H9 (cell line): ENCODE data around the gene WDR54. TPM values are rescaled to one million over a fixed set of nuclear protein-coding genes. Genes with fewer than 3 reads are reported as not detected.

Experiments
- DNase-seq: peaks from one replicate; pipeline ENCODE4 v3.0.0-alpha.2; 2017
- H2AFZ ChIP-seq: one replicate; pipeline ENCODE4 v1.6.1; 2013; ENCODE audit warnings: mild to moderate bottlenecking, low read length, control low read depth, moderate library complexity
- H2AK5ac ChIP-seq: 2 replicates; pipeline ENCODE4 v1.6.1; 2013; ENCODE audit warnings: low read length, control low read depth, mixed read lengths; ENCODE audit not compliant: insufficient read length
- H2BK120ac ChIP-seq: one replicate; pipeline ENCODE4 v1.6.1; 2013; ENCODE audit warnings: low read depth, mild to moderate bottlenecking, low read length, control low read depth, inconsistent platforms; ENCODE audit not compliant: poor library complexity, severe bottlenecking
- H2BK12ac ChIP-seq: 2 replicates; pipeline ENCODE4 v1.6.1; 2013; ENCODE audit warnings: low read length, control low read depth, mixed read lengths, low read depth; ENCODE audit not compliant: insufficient read length
- H2BK15ac ChIP-seq: 2 replicates; pipeline ENCODE4 v1.6.1; 2013; ENCODE audit warnings: low read depth, low read length, control low read depth
- H2BK20ac ChIP-seq: one replicate; pipeline ENCODE4 v1.6.1; 2013; ENCODE audit warnings: low read depth, mild to moderate bottlenecking, low read length, control low read depth, inconsistent platforms; ENCODE audit not compliant: poor library complexity, severe bottlenecking
- H2BK5ac ChIP-seq: 2 replicates; pipeline ENCODE4 v1.6.1; 2013; ENCODE audit warnings: low read length, control low read depth, mixed read lengths; ENCODE audit not compliant: insufficient read length
- H3K14ac ChIP-seq: 2 replicates; pipeline ENCODE4 v1.6.1; 2013; ENCODE audit warnings: low read length, control low read depth; ENCODE audit not compliant: insufficient read depth
- H3K18ac ChIP-seq: 2 replicates; pipeline ENCODE4 v1.6.1; 2013; ENCODE audit warnings: low read depth, mild to moderate bottlenecking, mixed read lengths, low read length, control low read depth; ENCODE audit not compliant: insufficient read length
- H3K23ac ChIP-seq: 2 replicates; pipeline ENCODE4 v1.6.1; 2013; ENCODE audit warnings: low read length, control low read depth, mixed read lengths, low read depth; ENCODE audit not compliant: insufficient read length
- H3K23me2 ChIP-seq: 2 replicates; pipeline ENCODE4 v1.6.1; 2013; ENCODE audit warnings: low read depth, mild to moderate bottlenecking, mixed read lengths, low read length, control low read depth; ENCODE audit not compliant: insufficient read length, poor library complexity, severe bottlenecking
- H3K27ac ChIP-seq: 2 replicates; pipeline ENCODE4 v1.5.1; 2013; ENCODE audit warnings: low read length, control low read depth, mixed read lengths, low read depth; ENCODE audit not compliant: insufficient read length
- H3K27me3 ChIP-seq: 2 replicates; pipeline ENCODE4 v1.6.1; 2013; ENCODE audit warnings: low read length, control low read depth, inconsistent platforms; ENCODE audit not compliant: insufficient read depth
- H3K4ac ChIP-seq: 2 replicates; pipeline ENCODE4 v1.6.1; 2013; ENCODE audit warnings: low read depth, mild to moderate bottlenecking, control low read depth, inconsistent platforms, low read length, moderate library complexity
- H3K4me1 ChIP-seq: 2 replicates; pipeline ENCODE4 v1.6.1; 2013; ENCODE audit warnings: low read length, control low read depth, inconsistent platforms; ENCODE audit not compliant: insufficient read depth
- H3K4me2 ChIP-seq: 2 replicates; pipeline ENCODE4 v1.6.1; 2013; ENCODE audit warnings: low read length, control low read depth, mixed read lengths; ENCODE audit not compliant: insufficient read length, insufficient read depth
- H3K56ac ChIP-seq: 2 replicates; pipeline ENCODE4 v1.6.1; 2013; ENCODE audit warnings: low read depth, mild to moderate bottlenecking, mixed read lengths, low read length, control low read depth; ENCODE audit not compliant: insufficient read length
- H3K79me1 ChIP-seq: 2 replicates; pipeline ENCODE4 v1.6.1; 2013; ENCODE audit warnings: low read depth, mild to moderate bottlenecking, moderate library complexity, low read length, control low read depth, inconsistent platforms; ENCODE audit not compliant: insufficient read depth, poor library complexity, severe bottlenecking
- H3K79me2 ChIP-seq: 2 replicates; pipeline ENCODE4 v1.6.1; 2013; ENCODE audit warnings: low read length, control low read depth, inconsistent platforms; ENCODE audit not compliant: insufficient read depth
- H3K9ac ChIP-seq: 2 replicates; pipeline ENCODE4 v1.6.1; 2013; ENCODE audit warnings: low read length, control low read depth, mixed read lengths; ENCODE audit not compliant: insufficient read length; ENCODE audit errors: extremely low read depth
- H3K9me3 ChIP-seq: one replicate; pipeline ENCODE4 v1.6.1; 2013; ENCODE audit warnings: low read depth, low read length, inconsistent platforms; ENCODE audit not compliant: control insufficient read depth
- H3T11ph ChIP-seq: one replicate; pipeline ENCODE4 v1.6.1; 2013; ENCODE audit warnings: mild to moderate bottlenecking, low read length, control low read depth, inconsistent platforms
- H4K20me1 ChIP-seq: one replicate; pipeline ENCODE4 v1.6.1; 2013; ENCODE audit not compliant: control insufficient read depth, insufficient read length, insufficient read depth
- H4K5ac ChIP-seq: 2 replicates; pipeline ENCODE4 v1.6.1; 2013; ENCODE audit warnings: low read depth, mild to moderate bottlenecking, mixed read lengths, low read length, control low read depth; ENCODE audit not compliant: insufficient read length
- H4K8ac ChIP-seq: replicated peaks from 2 replicates; pipeline ENCODE4 v1.6.1; 2013; ENCODE audit warnings: low read length, control low read depth, mixed read lengths, low read depth; ENCODE audit not compliant: insufficient read length
- H4K91ac ChIP-seq: 2 replicates; pipeline ENCODE4 v1.6.1; 2013; ENCODE audit warnings: low read depth, mild to moderate bottlenecking, moderate library complexity, mixed read lengths, low read length, control low read depth; ENCODE audit not compliant: insufficient read length
- H3K27ac Mint-ChIP-seq, 3 experiments: 2 replicates in 2 of 3; 3 replicates in 1 of 3; pipeline ENCODE4 v1.8.0; 2020 to 2021; ENCODE audit warnings: mixed read lengths in 3 of 3, mild to moderate bottlenecking in 1 of 3, moderate library complexity in 1 of 3
- H3K27me3 Mint-ChIP-seq: 2 replicates; pipeline ENCODE4 v1.8.0; 2021; ENCODE audit warnings: low read depth, mild to moderate bottlenecking, moderate library complexity, mixed read lengths
- H3K36me3 Mint-ChIP-seq, 3 experiments: 2 replicates in 2 of 3; 3 replicates in 1 of 3; pipeline ENCODE4 v1.8.0; 2020 to 2021; ENCODE audit warnings: low read depth in 3 of 3, mixed read lengths in 3 of 3; ENCODE audit not compliant: insufficient read depth in 1 of 3
- H3K4me1 Mint-ChIP-seq, 2 experiments: 2 replicates each; pipeline ENCODE4 v1.8.0; 2020; ENCODE audit warnings: mixed read lengths in 2 of 2
- H3K4me3 Mint-ChIP-seq, 2 experiments: 2 replicates in 1 of 2; 3 replicates in 1 of 2; pipeline ENCODE4 v1.8.0; 2020 to 2021; ENCODE audit warnings: mild to moderate bottlenecking in 2 of 2, mixed read lengths in 2 of 2, moderate library complexity in 1 of 2
- H3K9me3 Mint-ChIP-seq, 2 experiments: 2 replicates in 1 of 2; 3 replicates in 1 of 2; pipeline ENCODE4 v1.8.0; 2020; ENCODE audit warnings: mild to moderate bottlenecking in 2 of 2, mixed read lengths in 2 of 2, moderate library complexity in 1 of 2
- CTCF ChIP-seq: fragments of 200-600 bp; sonication (generic); conservative IDR thresholded peaks from 3 replicates; pipeline ENCODE4 v1.8.0; 2021; ENCODE audit warnings: antibody characterized with exemption, mild to moderate bottlenecking
- WGBS: extraction: QIAGEN DNeasy Blood & Tissue Kit; methylation state at CpG from one replicate; pipeline ENCODE4 v1.1.7; 2013; ENCODE audit warnings: missing lambda C conversion rate, low lambda C conversion rate, mixed read lengths; ENCODE audit not compliant: insufficient read length; ENCODE audit errors: extremely low coverage; 5-methylcytosine and 5-hydroxymethylcytosine counted together
- total RNA-seq: library from RNA; stranded (reverse); gene quantifications from 2 replicates; pipeline ENCODE4 v1.2.1, GENCODE V29; 2021

The WDR54 gene
- total RNA-seq, 1 experiment from 2014 or later = 66.4 TPM

- H3K9ac ChIP-seq = no peak overlapping the region
- no peak overlapping the region for H3K23ac ChIP-seq
- Mint-ChIP-seq H3K9me3 (no peaks in the 10 kb centered on the region), H3K36me3 (peaks cover 0 to 5% (median 2%) of the 10 kb centered on the region in 3 experiments; a peak in 4 of 7 replicates), H3K27me3 (no peaks in the 10 kb centered on the region), H3K4me3 (no peak overlapping the region), H3K4me1 (peaks cover 3 to 9% of the 10 kb centered on the region in 2 experiments), H3K27ac (no peak overlapping the region)
- H4K20me1 ChIP-seq = no peaks in the 10 kb centered on the region
- H4K5ac ChIP-seq = no peak overlapping the region
- no peak overlapping the region for H4K8ac ChIP-seq
- no peak overlapping the region for H3T11ph ChIP-seq
- H3K4me2 ChIP-seq = no peak overlapping the region
- H3K79me2 ChIP-seq = peaks cover 12% of the 10 kb centered on the region; the same call in 1 of the 2 replicates
- no peaks in the 10 kb centered on the region for H3K23me2 ChIP-seq
- H4K91ac ChIP-seq = no peak overlapping the region
- H3K14ac ChIP-seq = no peak overlapping the region
- no peak overlapping the region for H3K4ac ChIP-seq
- no peaks in the 10 kb centered on the region for H3K9me3 ChIP-seq
- no peak overlapping the region for H3K18ac ChIP-seq
- no peak overlapping the region for H2BK12ac ChIP-seq
- H2BK120ac ChIP-seq = no peak overlapping the region
- no peak for TF ChIP-seq CTCF
- peaks cover 3% of the 10 kb centered on the region; the same call in 1 of the 2 replicates for H3K4me1 ChIP-seq
- no peak overlapping the region for H2AK5ac ChIP-seq
- H2BK20ac ChIP-seq = no peak overlapping the region
- H3K79me1 ChIP-seq = no peaks in the 10 kb centered on the region
- H3K56ac ChIP-seq = no peak overlapping the region
- H2BK5ac ChIP-seq = no peak overlapping the region
- no peaks in the 10 kb centered on the region for H3K27me3 ChIP-seq
- no CpG with 5 or more reads among the region's 8 CpGs for WGBS
- H2AFZ ChIP-seq = no peak overlapping the region
- DNase-seq = no peak
- H3K27ac ChIP-seq = no peak overlapping the region
- no peak overlapping the region for H2BK15ac ChIP-seq
These were observed 36.1 kb upstream of the WDR54 start for GRCh38 chr2:74385396-74385795.
